ENCODE measurements around the gene RNF187. TPM values are rescaled to one million over a fixed set of nuclear protein-coding genes. Genes with fewer than 3 reads are reported as not detected.

RNF187 gene
- total and polyA plus RNA-seq, 2 of the 13 experiments (the other 11 are each of a cell fraction or from before 2014, with no cell fraction given), result 41.3 to 59.4 TPM

DNA sequence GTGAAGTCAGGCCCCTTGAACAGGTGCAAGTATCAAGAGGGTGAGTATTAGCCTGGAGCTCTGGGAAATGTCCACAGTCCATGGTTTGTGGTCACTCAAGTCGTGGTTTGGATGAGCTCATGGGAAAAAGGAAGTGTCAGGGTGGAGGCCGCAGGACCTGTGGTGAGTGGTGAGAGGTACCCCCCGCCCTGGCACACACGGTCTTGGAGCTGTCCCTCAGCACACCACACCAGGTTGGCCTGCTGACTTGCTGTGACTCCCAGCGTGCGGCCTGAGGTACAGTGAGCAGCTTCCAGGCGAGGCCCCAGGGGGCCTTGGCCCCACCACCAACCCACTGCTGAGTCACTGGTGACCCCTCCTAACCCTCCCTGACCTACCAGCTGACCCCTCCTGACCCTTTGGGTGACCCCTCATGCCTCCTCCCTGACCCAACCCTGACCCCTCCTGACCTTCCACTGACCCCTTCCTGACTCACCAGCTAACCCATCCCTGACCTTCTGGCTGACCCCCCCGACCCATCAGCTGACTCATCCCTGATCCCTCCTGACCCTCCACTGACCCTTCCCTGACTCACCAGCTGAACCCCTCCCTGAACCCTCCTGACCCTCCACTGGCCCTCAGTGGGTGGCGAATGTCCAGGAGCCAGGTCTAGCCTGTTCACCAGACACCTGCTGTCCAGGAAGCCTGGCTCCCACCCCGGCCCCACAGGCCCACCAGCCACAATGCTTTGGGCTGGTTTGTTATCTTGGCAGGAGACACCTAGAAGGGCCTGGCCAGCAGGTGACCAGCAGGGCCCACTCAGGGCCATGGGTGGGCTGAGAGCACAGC, 34.8 kb upstream of the RNF187 start:
- Histone ChIP-seq H3K4me2 (ENCODE audit: low read depth, low read length) (no peak overlapping the region), H3K79me2 (ENCODE audit: insufficient read depth, low read length) (no peaks in the 10 kb centered on the region), H4K20me1 (ENCODE audit: insufficient read depth, low read length) (no peaks in the 10 kb centered on the region; the same call in 1 of the 2 replicates), H3K4me3 (replicated peaks in 1 of 3; ENCODE audit: insufficient read depth in 1 of 3, low read depth in 2 of 3, low read length in 3 of 3) (no peak overlapping the region), H3K9me3 (ENCODE audit: low read length) (no peaks in the 10 kb centered on the region), H3K4me1 (ENCODE audit: insufficient read depth, low read length) (peaks cover 28% of the 10 kb centered on the region), H3K27me3 (ENCODE audit: control insufficient read depth in 1 of 2, insufficient read depth in 2 of 2, low read length in 2 of 2) (no peaks in the 10 kb centered on the region), H3K9ac (ENCODE audit: insufficient read depth, low read depth, low read length) (no peak overlapping the region), H3K36me3 (replicated peaks in 1 of 2; ENCODE audit: control insufficient read depth in 1 of 2, insufficient read depth in 2 of 2, low read length in 2 of 2) (no peaks in the 10 kb centered on the region), H3K27ac (ENCODE audit: extremely low read length, insufficient read depth, low read length) (no peak overlapping the region), H2AFZ (ENCODE audit: low read length) (no peak overlapping the region)
- in situ Hi-C loops (cut with HindIII; ENCODE audit: extremely low pct_ligation_motif_present, low pct_unique_long_range_greater_than_20kb), result no loop called here
- POLR2A ChIA-PET, result interaction anchor here (0.7 to 1.0 kb wide), 3 partner anchors 19 to 46 kb away, joined by 3 to 4 read pairs (median 3); partner anchors contain the start of gene TRIM11
- under 1% methylated on average over 7 of the region's 10 CpGs for WGBS (ENCODE audit: low lambda C conversion rate)
- no TSS peak for BruUV-seq (replicated peaks)
- FAIRE-seq, result no peak
- CTCF ChIA-PET (ENCODE audit: low intra/inter-chr PET ratio, low total read pairs), result no interaction called here
- DNase-seq (ENCODE audit: low spot score), result no peak
- intact Hi-C loops (cut with micrococcal nuclease; ENCODE audit: unreplicated experiment), result loop anchor here (10.0 kb wide), 1 partner anchor 968 kb away; no protein-coding TSS in a partner anchor
- peak; percentile 76 for ATAC-seq
- TF ChIP-seq, protein P1, sequence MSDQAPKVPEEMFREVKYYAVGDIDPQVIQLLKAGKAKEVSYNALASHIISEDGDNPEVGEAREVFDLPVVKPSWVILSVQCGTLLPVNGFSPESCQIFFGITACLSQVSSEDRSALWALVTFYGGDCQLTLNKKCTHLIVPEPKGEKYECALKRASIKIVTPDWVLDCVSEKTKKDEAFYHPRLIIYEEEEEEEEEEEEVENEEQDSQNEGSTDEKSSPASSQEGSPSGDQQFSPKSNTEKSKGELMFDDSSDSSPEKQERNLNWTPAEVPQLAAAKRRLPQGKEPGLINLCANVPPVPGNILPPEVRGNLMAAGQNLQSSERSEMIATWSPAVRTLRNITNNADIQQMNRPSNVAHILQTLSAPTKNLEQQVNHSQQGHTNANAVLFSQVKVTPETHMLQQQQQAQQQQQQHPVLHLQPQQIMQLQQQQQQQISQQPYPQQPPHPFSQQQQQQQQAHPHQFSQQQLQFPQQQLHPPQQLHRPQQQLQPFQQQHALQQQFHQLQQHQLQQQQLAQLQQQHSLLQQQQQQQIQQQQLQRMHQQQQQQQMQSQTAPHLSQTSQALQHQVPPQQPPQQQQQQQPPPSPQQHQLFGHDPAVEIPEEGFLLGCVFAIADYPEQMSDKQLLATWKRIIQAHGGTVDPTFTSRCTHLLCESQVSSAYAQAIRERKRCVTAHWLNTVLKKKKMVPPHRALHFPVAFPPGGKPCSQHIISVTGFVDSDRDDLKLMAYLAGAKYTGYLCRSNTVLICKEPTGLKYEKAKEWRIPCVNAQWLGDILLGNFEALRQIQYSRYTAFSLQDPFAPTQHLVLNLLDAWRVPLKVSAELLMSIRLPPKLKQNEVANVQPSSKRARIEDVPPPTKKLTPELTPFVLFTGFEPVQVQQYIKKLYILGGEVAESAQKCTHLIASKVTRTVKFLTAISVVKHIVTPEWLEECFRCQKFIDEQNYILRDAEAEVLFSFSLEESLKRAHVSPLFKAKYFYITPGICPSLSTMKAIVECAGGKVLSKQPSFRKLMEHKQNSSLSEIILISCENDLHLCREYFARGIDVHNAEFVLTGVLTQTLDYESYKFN (CRISPR knock-in tag; conservative IDR thresholded peaks at IDR 0.05), result peak; percentile 26; the same call in 1 of the 2 replicates
- peak; percentile 84 for TF ChIP-seq JUND (CRISPR knock-in tag; IDR thresholded peaks at IDR 0.05)
- TF ChIP-seq ZFP36L2 (CRISPR knock-in tag; IDR thresholded peaks at IDR 0.05), result no peak
- TF ChIP-seq EP300 (IDR thresholded peaks at IDR 0.05; ENCODE audit: low read depth in 2 of 2, low read length in 2 of 2), result 0 out of 4 replicates have a peak, but pooled peaks of 1 of the 2 experiments have one; percentile 22
- TF ChIP-seq EP300 (CRISPR knock-in tag; IDR thresholded peaks at IDR 0.05; ENCODE audit: borderline replicate concordance), result no peak
- 0 out of 2 replicates have a peak, but pooled peaks have one; percentile 19 for TF ChIP-seq SP4 (CRISPR knock-in tag; IDR thresholded peaks at IDR 0.05)
- TF ChIP-seq NR2F1 (CRISPR knock-in tag; IDR thresholded peaks at IDR 0.05), result peak; percentile 95 to 99
- TF ChIP-seq SKI (IDR thresholded peaks at IDR 0.05; ENCODE audit: partially characterized antibody), result peak; percentile 93
- peak; percentile 95 for TF ChIP-seq RXRA (CRISPR knock-in tag; IDR thresholded peaks at IDR 0.05)
- no peak for TF ChIP-seq ZNF292 (CRISPR knock-in tag; IDR thresholded peaks at IDR 0.05; ENCODE audit: borderline replicate concordance, low read depth)
- no peak for TF ChIP-seq ZNF562 (CRISPR knock-in tag; IDR thresholded peaks at IDR 0.05; ENCODE audit: borderline replicate concordance)
- peak; percentile 88 for TF ChIP-seq FOSL2 (CRISPR knock-in tag; IDR thresholded peaks at IDR 0.05)
- peak; percentile 24; the same call in 1 of the 2 replicates for TF ChIP-seq ZMYM3 (CRISPR knock-in tag; IDR thresholded peaks at IDR 0.05)
- TF ChIP-seq NR2C2 (CRISPR knock-in tag; IDR thresholded peaks at IDR 0.05; ENCODE audit: borderline replicate concordance), result peak; percentile 94
- TF ChIP-seq, protein P2, sequence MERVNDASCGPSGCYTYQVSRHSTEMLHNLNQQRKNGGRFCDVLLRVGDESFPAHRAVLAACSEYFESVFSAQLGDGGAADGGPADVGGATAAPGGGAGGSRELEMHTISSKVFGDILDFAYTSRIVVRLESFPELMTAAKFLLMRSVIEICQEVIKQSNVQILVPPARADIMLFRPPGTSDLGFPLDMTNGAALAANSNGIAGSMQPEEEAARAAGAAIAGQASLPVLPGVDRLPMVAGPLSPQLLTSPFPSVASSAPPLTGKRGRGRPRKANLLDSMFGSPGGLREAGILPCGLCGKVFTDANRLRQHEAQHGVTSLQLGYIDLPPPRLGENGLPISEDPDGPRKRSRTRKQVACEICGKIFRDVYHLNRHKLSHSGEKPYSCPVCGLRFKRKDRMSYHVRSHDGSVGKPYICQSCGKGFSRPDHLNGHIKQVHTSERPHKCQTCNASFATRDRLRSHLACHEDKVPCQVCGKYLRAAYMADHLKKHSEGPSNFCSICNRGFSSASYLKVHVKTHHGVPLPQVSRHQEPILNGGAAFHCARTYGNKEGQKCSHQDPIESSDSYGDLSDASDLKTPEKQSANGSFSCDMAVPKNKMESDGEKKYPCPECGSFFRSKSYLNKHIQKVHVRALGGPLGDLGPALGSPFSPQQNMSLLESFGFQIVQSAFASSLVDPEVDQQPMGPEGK (CRISPR knock-in tag; IDR thresholded peaks at IDR 0.05), result peak; percentile 46; the same call in 1 of the 2 replicates
- TF ChIP-seq ESRRA (CRISPR knock-in tag; IDR thresholded peaks at IDR 0.05; ENCODE audit: low read depth), result peak; percentile 90
- TF ChIP-seq FOXJ3 (CRISPR knock-in tag; IDR thresholded peaks at IDR 0.05; ENCODE audit: borderline replicate concordance), result no peak
